Activated CD4-positive, alpha-beta T cell treated with anti-CD3 and anti-CD28 coated beads, Interleukin-2, amount 10 ng/mL, durations not matched to agents 7 days and 5 days (primary cell): ENCODE data around the gene ATG9B. TPM values are rescaled to one million over a fixed set of nuclear protein-coding genes. Genes with fewer than 3 reads are reported as not detected.

Source experiments
- CTCF ChIA-PET: fragments of 350-600 bp; sonication (Branson Sonifier 250); formaldehyde crosslinking; loops from one replicate; lab custom pipeline; 2021; ENCODE audit warnings: antibody characterized with exemption; lab: Charles Lee
- POLR2A ChIA-PET: fragments of 350-600 bp; sonication (Branson Sonifier 250); formaldehyde crosslinking; loops from one replicate; lab custom pipeline; 2021; ENCODE audit warnings: antibody characterized with exemption; lab: Charles Lee
- DNase-seq: peaks from one replicate; pipeline ENCODE4 v3.0.0-alpha.2; 2020
- H3K27ac Mint-ChIP-seq: one replicate; pipeline ENCODE4 v1.8.0; 2021; ENCODE audit warnings: mild to moderate bottlenecking, moderate library complexity, mixed read lengths
- H3K27me3 Mint-ChIP-seq: one replicate; pipeline ENCODE4 v1.8.0; 2021; ENCODE audit warnings: mixed read lengths
- H3K36me3 Mint-ChIP-seq: one replicate; pipeline ENCODE4 v1.8.0; 2021; ENCODE audit warnings: low read depth, mixed read lengths
- H3K4me1 Mint-ChIP-seq: one replicate; pipeline ENCODE4 v1.8.0; 2021; ENCODE audit warnings: mixed read lengths
- H3K4me3 Mint-ChIP-seq: one replicate; pipeline ENCODE4 v1.8.0; 2021; ENCODE audit warnings: mild to moderate bottlenecking, moderate library complexity, mixed read lengths
- H3K9me3 Mint-ChIP-seq: one replicate; pipeline ENCODE4 v1.8.0; 2021; ENCODE audit warnings: mixed read lengths
- total RNA-seq, 2 experiments: library from RNA; stranded (reverse); gene quantifications; one replicate each; pipeline ENCODE4 v1.2.3, GENCODE V29; 2021

Gene ATG9B
- total RNA-seq, 2 experiments from 2014 or later: 12.1 to 12.3 TPM

DNA sequence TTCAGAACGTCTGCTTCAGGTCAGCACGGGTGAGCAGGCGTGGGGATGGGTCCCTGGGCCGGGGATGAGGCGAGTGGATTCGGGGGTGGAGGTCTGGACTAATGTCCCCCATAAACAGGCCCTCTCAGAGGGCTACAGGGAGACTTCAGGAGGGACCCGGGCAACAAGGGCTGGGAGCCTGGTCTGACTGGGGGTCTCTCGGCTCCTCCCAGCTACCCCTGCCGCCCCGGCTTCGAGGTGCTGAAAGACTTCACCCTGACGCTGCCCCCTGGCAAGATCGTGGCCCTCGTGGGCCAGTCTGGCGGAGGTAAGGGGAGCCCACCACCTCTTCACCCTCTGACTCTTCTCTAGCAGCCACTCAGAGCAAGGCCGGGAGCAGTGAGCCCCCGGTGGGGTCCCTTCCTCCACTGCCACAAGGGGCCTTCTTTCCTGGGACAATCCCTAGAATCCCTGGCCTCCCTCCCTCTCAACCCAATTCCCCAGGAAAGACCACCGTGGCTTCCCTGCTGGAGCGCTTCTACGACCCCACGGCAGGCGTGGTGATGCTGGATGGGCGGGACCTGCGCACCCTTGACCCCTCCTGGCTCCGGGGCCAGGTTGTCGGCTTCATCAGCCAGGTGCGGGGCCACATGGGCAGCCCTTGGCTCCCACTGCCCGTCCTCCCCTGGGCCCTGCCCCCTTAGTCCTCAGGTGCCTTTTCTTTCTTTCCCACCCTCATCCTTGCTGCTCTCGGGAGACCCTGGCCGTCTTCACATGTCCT, 16.5 kb upstream of the ATG9B start:
- Mint-ChIP-seq H3K27me3 (no peaks in the 10 kb centered on the region), H3K27ac (no peak overlapping the region), H3K9me3 (no peaks in the 10 kb centered on the region), H3K4me1 (peaks cover 13% of the 10 kb centered on the region), H3K4me3 (no peak overlapping the region), H3K36me3 (peaks cover 5% of the 10 kb centered on the region)
- ChIA-PET POLR2A (no interaction called here), CTCF (interaction anchor here (1.7 to 2.8 kb wide), 4 partner anchors 10 to 32 kb away, joined by 4 to 9 read pairs (median 6); no protein-coding TSS in a partner anchor)
- DNase-seq: no peak

DNA sequence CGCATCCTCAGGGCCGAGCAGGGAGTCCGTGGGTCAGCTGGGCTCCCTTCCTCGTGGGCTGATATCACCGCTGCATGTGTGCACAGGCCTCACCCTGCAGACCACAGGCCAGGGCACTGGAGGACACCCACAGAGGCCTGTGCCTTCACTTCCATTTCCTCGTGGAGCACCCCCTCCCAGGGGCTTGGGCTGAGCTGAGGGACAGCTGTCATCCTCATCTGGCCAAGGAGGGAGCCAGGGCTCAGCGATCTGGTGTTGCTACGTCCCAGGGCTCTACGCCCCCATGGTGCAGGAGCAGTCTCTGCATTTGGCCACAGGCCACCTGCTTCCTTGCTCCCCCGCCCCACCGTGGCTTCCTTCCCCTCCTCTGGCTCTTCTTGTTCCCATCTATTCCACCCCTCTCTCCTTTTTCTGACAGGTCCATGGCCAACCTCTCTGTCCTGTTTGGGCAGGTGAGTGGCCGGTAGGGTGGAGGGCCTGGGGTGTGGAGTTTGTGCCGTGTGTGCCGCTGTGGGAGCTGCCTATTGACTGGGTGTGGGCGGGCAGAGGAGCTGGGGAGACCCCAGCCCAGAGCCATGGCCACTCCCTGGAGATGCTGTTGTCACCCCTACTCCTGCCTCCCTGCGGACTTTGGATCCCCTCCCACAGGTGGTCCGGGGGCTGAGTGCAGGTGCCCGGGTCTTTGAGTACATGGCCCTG, 15.7 kb upstream of the ATG9B start:
- H3K36me3 Mint-ChIP-seq: peaks cover 2% of the 10 kb centered on the region
- no peaks in the 10 kb centered on the region for H3K9me3 Mint-ChIP-seq
- H3K4me1 Mint-ChIP-seq: peaks cover 13% of the 10 kb centered on the region
- CTCF ChIA-PET: interaction anchor here (1.0 to 2.8 kb wide), 4 partner anchors 9 to 31 kb away, joined by 3 to 9 read pairs (median 6); no protein-coding TSS in a partner anchor
- POLR2A ChIA-PET: no interaction called here
- no peak overlapping the region for H3K4me3 Mint-ChIP-seq
- DNase-seq: no peak
- H3K27me3 Mint-ChIP-seq: no peaks in the 10 kb centered on the region
- H3K27ac Mint-ChIP-seq: no peak overlapping the region

GRCh38 chr7:151038951-151039849, 14.9 kb upstream of the ATG9B start:
- peaks cover 2% of the 10 kb centered on the region for H3K36me3 Mint-ChIP-seq
- no peaks in the 10 kb centered on the region for H3K27me3 Mint-ChIP-seq
- no peaks in the 10 kb centered on the region for H3K9me3 Mint-ChIP-seq
- peaks cover 13% of the 10 kb centered on the region for H3K4me1 Mint-ChIP-seq
- POLR2A ChIA-PET: no interaction called here
- peak; percentile 18 for DNase-seq
- peak overlapping the region; percentile 69 for H3K27ac Mint-ChIP-seq
- CTCF ChIA-PET: interaction anchor here (1.0 to 2.8 kb wide), 4 partner anchors 8 to 30 kb away, joined by 3 to 9 read pairs (median 6); no protein-coding TSS in a partner anchor
- no peak overlapping the region for H3K4me3 Mint-ChIP-seq

- DNase-seq: no peak
- CTCF ChIA-PET: interaction anchor here (0.6 to 1.2 kb wide), 2 partner anchors 26 to 376 kb away, joined by 4 read pairs; no protein-coding TSS in a partner anchor
- Mint-ChIP-seq H3K4me1 (peaks cover 13% of the 10 kb centered on the region), H3K36me3 (peaks cover 2% of the 10 kb centered on the region), H3K27ac (no peak overlapping the region), H3K4me3 (no peak overlapping the region), H3K9me3 (no peaks in the 10 kb centered on the region), H3K27me3 (no peaks in the 10 kb centered on the region)
- POLR2A ChIA-PET: no interaction called here
Observed at GRCh38 chr7:151035902-151036301, 11.6 kb upstream of the ATG9B start.

DNA sequence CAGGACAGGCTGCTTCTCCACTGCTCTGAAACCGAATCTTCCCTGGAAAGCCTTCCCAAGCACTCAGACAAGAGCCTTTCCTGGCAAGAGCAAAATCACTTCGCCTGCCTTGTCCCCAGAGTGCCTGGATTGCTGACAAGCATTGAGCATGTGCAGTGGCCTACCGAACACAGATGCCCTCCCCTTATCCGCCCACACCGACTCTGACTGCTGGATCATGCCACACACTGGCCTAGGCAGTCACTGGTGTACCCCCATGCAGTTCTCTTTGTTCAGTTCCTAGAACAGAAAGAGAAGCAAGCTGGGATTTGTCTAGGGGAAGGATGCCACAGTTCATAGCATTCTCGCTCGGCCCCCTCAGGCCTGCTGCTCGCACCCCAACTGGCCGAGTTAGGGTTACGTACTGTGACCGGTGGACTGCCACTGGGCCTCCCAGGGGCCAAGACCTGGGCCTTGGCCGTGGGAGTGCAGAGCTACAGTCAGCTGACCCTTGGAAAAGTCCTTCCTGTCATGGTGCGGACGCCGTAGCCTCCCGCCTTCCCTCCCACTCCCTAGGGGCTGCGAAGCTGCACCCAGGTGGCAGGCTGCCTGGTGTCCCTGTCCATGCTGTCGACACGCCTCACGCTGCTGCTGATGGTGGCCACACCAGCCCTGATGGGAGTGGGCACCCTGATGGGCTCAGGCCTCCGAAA, 10.9 kb upstream of the ATG9B start:
- ChIA-PET POLR2A (no interaction called here), CTCF (interaction anchor here (0.6 to 1.2 kb wide), 3 partner anchors 26 to 684 kb away, joined by 4 to 5 read pairs (median 4); no protein-coding TSS in a partner anchor)
- Mint-ChIP-seq H3K27me3 (no peaks in the 10 kb centered on the region), H3K9me3 (no peaks in the 10 kb centered on the region), H3K4me3 (no peak overlapping the region), H3K36me3 (peaks cover 2% of the 10 kb centered on the region), H3K4me1 (peaks cover 13% of the 10 kb centered on the region), H3K27ac (no peak overlapping the region)
- DNase-seq: no peak

- peaks cover 2% of the 10 kb centered on the region for H3K36me3 Mint-ChIP-seq
- H3K9me3 Mint-ChIP-seq: no peaks in the 10 kb centered on the region
- no peaks in the 10 kb centered on the region for H3K27me3 Mint-ChIP-seq
- peaks cover 13% of the 10 kb centered on the region for H3K4me1 Mint-ChIP-seq
- H3K27ac Mint-ChIP-seq: no peak overlapping the region
- no peak overlapping the region for H3K4me3 Mint-ChIP-seq
- CTCF ChIA-PET: interaction anchor here (0.6 to 3.6 kb wide), 3 partner anchors 11 to 684 kb away, joined by 3 to 20 read pairs (median 5); partner anchors contain the start of gene ATG9B
- POLR2A ChIA-PET: no interaction called here
- no peak for DNase-seq
Observed at GRCh38 chr7:151034312-151035025, 10.2 kb upstream of the ATG9B start.

DNA sequence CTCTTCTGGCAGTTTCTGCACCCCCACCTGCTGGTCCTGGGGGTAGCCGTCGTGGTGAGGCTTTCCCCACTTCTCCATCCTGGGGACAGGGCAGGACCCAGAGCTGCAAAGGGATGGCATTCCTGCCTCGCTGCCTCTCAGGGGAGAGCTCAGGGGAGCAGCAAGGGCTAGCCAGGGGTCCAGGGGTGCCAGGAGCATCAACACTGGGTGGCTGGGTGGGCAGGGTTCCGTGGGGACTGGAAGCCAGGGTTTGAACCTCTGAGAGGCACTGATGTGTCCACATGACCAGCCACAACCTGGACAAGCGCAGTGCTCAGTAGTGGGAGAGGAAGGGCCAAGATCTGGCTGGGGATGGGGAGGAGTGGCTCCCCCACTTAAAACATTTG, 9.6 kb upstream of the ATG9B start:
- ChIA-PET CTCF (interaction anchor here (1.5 to 3.6 kb wide), 2 partner anchors 10 to 15 kb away, joined by 3 to 20 read pairs; partner anchors contain the start of gene ATG9B), POLR2A (no interaction called here)
- H3K27ac Mint-ChIP-seq: no peak overlapping the region
- DNase-seq: no peak
- H3K36me3 Mint-ChIP-seq: peaks cover 2% of the 10 kb centered on the region
- H3K4me3 Mint-ChIP-seq: no peak overlapping the region
- no peaks in the 10 kb centered on the region for H3K27me3 Mint-ChIP-seq
- H3K9me3 Mint-ChIP-seq: no peaks in the 10 kb centered on the region
- peaks cover 12% of the 10 kb centered on the region for H3K4me1 Mint-ChIP-seq

DNA sequence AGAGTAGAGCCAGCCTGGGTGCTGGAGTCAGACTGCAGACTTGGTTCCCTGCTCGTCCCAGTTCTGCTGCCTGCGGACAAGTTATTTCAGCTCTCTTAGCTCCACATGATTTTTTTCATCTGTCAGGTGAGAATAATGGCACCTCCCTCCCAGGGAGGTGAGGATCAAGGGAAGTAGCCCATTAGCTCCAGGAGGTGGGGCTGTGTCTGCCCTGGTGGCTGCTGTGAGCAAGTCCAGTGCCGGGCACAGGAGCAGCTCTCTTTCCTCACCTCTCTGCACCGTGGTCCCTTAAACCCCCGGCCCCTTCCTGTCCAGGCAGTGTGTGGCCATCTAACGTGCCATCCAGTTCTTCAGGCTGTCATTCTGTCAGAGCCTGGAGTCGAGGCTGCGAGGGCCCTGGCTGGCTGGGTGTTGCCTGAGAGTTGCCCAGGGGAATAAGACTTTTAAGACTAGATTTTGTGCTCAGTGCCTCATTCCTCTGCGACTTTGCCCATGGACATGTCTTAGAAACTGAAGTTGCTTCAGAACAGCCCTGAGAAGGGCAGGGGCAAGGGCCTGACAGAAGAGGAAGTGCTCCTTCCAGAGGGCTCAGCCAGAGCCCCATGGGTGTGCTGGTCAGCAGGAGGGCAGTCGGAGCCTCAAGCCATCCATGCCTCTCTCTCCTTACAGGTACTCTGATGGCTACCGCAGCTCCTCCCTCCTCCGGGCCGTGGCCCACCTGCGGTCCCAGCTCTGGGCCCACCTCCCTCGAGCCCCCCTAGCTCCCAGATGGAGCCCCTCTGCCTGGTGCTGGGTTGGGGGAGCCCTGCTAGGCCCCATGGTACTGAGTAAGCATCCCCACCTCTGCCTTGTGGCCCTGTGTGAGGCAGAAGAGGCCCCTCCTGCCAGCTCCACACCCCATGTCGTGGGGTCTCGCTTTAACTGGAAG, 8.9 kb upstream of the ATG9B start:
- no peak overlapping the region for H3K4me3 Mint-ChIP-seq
- ChIA-PET CTCF (interaction anchor here (1.1 to 3.6 kb wide), 5 partner anchors 9 to 77 kb away, joined by 3 to 20 read pairs (median 4); partner anchors contain the start of gene ATG9B), POLR2A (no interaction called here)
- no peak overlapping the region for H3K27ac Mint-ChIP-seq
- no peak for DNase-seq
- H3K36me3 Mint-ChIP-seq: peaks cover 5% of the 10 kb centered on the region
- no peaks in the 10 kb centered on the region for H3K27me3 Mint-ChIP-seq
- peaks cover 12% of the 10 kb centered on the region for H3K4me1 Mint-ChIP-seq
- no peaks in the 10 kb centered on the region for H3K9me3 Mint-ChIP-seq

DNA sequence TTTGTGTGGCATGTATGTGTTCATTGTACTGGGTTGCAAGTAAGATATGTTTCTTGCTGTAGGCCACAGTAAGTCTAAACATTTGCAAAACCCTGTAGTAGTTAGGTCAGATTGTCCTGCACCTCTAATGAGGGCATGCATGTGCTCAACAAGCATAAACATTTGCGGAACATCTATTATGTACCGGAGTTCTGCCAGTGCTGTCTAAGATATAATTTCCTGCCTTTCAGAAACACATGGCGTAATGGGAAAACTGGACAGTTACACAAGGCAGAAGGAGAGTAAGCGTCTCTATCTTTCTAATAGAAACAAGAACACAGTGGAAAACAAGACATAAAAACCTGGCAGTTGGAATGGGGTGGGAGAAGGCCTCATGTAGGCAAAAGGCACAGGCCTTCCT, 6.7 kb upstream of the ATG9B start:
- Mint-ChIP-seq H3K4me3 (no peak overlapping the region), H3K4me1 (peaks cover 28% of the 10 kb centered on the region), H3K27ac (no peak overlapping the region), H3K36me3 (peaks cover 2% of the 10 kb centered on the region), H3K9me3 (no peaks in the 10 kb centered on the region), H3K27me3 (no peaks in the 10 kb centered on the region)
- POLR2A ChIA-PET: no interaction called here
- DNase-seq: no peak
- CTCF ChIA-PET: interaction anchor here (1.1 to 3.6 kb wide), 5 partner anchors 9 to 22 kb away, joined by 4 to 20 read pairs (median 9); no protein-coding TSS in a partner anchor

- ChIA-PET POLR2A (interaction anchor here (0.6 to 1.0 kb wide), 2 partner anchors 8 to 10 kb away, joined by 3 read pairs; no protein-coding TSS in a partner anchor), CTCF (interaction anchor here (0.9 to 3.2 kb wide), 16 partner anchors 11 to 82 kb away, joined by 3 to 35 read pairs (median 4); partner anchors contain the start of genes CDK5 and FASTK)
- peaks cover 2% of the 10 kb centered on the region for H3K36me3 Mint-ChIP-seq
Observed at GRCh38 chr7:151028948-151029501, 4.7 kb upstream of the ATG9B start.

More at GRCh38 chr7:151028948-151029501, 4.7 kb upstream of the ATG9B start:
- peaks cover 28% of the 10 kb centered on the region for H3K4me1 Mint-ChIP-seq
- H3K27ac Mint-ChIP-seq: peak overlapping the region; percentile 96
- peak overlapping the region; percentile 88 for H3K4me3 Mint-ChIP-seq
- no peak for DNase-seq
- H3K9me3 Mint-ChIP-seq: no peaks in the 10 kb centered on the region
- H3K27me3 Mint-ChIP-seq: no peaks in the 10 kb centered on the region
